Measurements from ENCODE around the gene MEG3. TPM values are rescaled to one million over a fixed set of nuclear protein-coding genes. Genes with fewer than 3 reads are reported as not detected.

MEG3 gene
- total and polyA plus RNA-seq, 2 donors from 2014 or later: 24.0 to 29.6 TPM

- intact Hi-C loops (cut with DNase I): no loop called here
- Histone ChIP-seq H3K9ac (ENCODE audit: low read length in 3 of 3) (no peak overlapping the region), H3K4me1 (ENCODE audit: control insufficient read depth in 2 of 3, insufficient read depth in 2 of 3, low read depth in 1 of 3, low read length in 3 of 3) (no peaks in the 10 kb centered on the region), H3K27me3 (ENCODE audit: control insufficient read depth, insufficient read depth, low read length) (no peaks in the 10 kb centered on the region), H3K27ac (ENCODE audit: low read depth in 2 of 2, low read length in 2 of 2) (no peak overlapping the region), H3K4me3 (ENCODE audit: low read length in 3 of 3) (no peak overlapping the region), H3K9me3 (ENCODE audit: control insufficient read depth in 2 of 3, insufficient read depth in 1 of 3, low read length in 3 of 3) (no peaks in the 10 kb centered on the region), H3K36me3 (ENCODE audit: control insufficient read depth in 2 of 3, insufficient read depth in 3 of 3, low read length in 3 of 3) (no peaks in the 10 kb centered on the region)
- FAIRE-seq (no peak), DNase-seq (no peak)
- no peak for TF ChIP-seq CTCF (IDR thresholded peaks at IDR 0.05; ENCODE audit: borderline replicate concordance, extremely low read depth, insufficient read depth)
Observed at GRCh38 chr14:100789460-100790417, 36.2 kb upstream of the MEG3 start.

- H3K9ac ChIP-seq (ENCODE audit: low read length in 3 of 3): no peak overlapping the region
- no peaks in the 10 kb centered on the region for H3K27me3 ChIP-seq (ENCODE audit: control insufficient read depth, insufficient read depth, low read length)
- FAIRE-seq (no peak), DNase-seq (no peak)
- no peaks in the 10 kb centered on the region for H3K9me3 ChIP-seq (ENCODE audit: control insufficient read depth in 2 of 3, insufficient read depth in 1 of 3, low read length in 3 of 3)
- intact Hi-C loops (cut with DNase I): no loop called here
- no peak for TF ChIP-seq CTCF (IDR thresholded peaks at IDR 0.05; ENCODE audit: borderline replicate concordance, extremely low read depth, insufficient read depth)
- no peaks in the 10 kb centered on the region for H3K36me3 ChIP-seq (ENCODE audit: control insufficient read depth in 2 of 3, insufficient read depth in 3 of 3, low read length in 3 of 3)
- no peak overlapping the region for H3K27ac ChIP-seq (ENCODE audit: low read depth in 2 of 2, low read length in 2 of 2)
- no peaks in the 10 kb centered on the region for H3K4me1 ChIP-seq (ENCODE audit: control insufficient read depth in 2 of 3, insufficient read depth in 2 of 3, low read depth in 1 of 3, low read length in 3 of 3)
- no peak overlapping the region for H3K4me3 ChIP-seq (ENCODE audit: low read length in 3 of 3)
Observed at GRCh38 chr14:100790502-100791347, 35.2 kb upstream of the MEG3 start.

- no peak for TF ChIP-seq CTCF (IDR thresholded peaks at IDR 0.05; ENCODE audit: borderline replicate concordance, extremely low read depth, insufficient read depth)
- no peaks in the 10 kb centered on the region for H3K9me3 ChIP-seq (ENCODE audit: control insufficient read depth in 2 of 3, insufficient read depth in 1 of 3, low read length in 3 of 3)
- FAIRE-seq: no peak
- no peak overlapping the region for H3K9ac ChIP-seq (ENCODE audit: low read length in 3 of 3)
- H3K36me3 ChIP-seq (ENCODE audit: control insufficient read depth in 2 of 3, insufficient read depth in 3 of 3, low read length in 3 of 3): no peaks in the 10 kb centered on the region
- no peak overlapping the region for H3K4me3 ChIP-seq (ENCODE audit: low read length in 3 of 3)
- no peak for DNase-seq
- H3K4me1 ChIP-seq (ENCODE audit: control insufficient read depth in 2 of 3, insufficient read depth in 2 of 3, low read depth in 1 of 3, low read length in 3 of 3): no peaks in the 10 kb centered on the region
- intact Hi-C loops (cut with DNase I): no loop called here
- no peaks in the 10 kb centered on the region for H3K27me3 ChIP-seq (ENCODE audit: control insufficient read depth, insufficient read depth, low read length)
- no peak overlapping the region for H3K27ac ChIP-seq (ENCODE audit: low read depth in 2 of 2, low read length in 2 of 2)
Observed at GRCh38 chr14:100791348-100791735, 34.6 kb upstream of the MEG3 start.

Measured in kidney (tissue), 14 donors.